Inflammatory macrophage treated with lipopolysaccharide for 4 hours (primary cell): ENCODE measurements around the gene MAN1C1.
"Not testable (repeated sequence)": the region's sequence is repeated elsewhere in the genome, so short reads cannot be mapped to it uniquely, and the experiment has no call there.

Source experiments
- DNase-seq: peaks from one replicate; pipeline ENCODE4 v3.0.0-alpha.2; 2020

Gene MAN1C1

DNA sequence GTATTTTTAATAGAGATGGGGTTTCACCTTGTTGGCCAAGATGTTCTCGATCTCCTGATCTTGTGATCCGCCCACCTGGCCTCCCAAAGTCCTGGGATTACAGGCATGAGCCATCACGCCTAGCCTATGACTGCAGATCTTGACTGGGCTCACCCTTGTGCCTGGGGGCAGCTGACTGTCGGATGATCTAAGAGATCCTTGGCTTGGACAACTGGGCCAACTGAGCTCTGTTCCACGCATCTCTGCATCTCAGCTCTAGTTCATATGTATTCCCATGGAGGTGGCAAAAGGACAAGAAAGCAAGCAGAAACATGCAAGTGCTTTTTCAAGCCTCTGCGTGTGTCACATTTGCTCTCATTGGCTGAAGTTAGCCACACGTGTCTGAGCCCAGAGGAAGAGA lies 107.6 kb downstream of the MAN1C1 start:
- DNase-seq, result no peak

DNA sequence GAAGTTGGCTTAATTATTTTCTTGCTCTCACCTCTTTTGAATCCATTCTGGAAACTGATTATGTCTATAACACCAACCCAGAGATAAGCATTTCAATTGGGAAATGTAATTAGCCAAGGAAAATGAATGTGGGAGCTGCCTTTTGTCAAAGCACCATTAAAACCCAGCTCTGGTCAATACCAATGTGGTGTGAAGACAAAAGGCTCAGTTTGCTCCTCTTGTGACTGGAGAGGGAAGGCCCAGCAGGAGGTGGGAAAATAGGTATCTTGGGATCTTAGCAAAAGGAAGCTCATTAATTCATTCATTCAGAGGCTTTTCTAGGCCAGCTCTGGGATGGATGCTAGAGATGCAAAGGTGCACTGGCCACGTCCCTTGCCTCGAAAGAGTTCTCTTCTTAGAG lies 108.4 kb downstream of the MAN1C1 start:
- DNase-seq, result no peak

DNA sequence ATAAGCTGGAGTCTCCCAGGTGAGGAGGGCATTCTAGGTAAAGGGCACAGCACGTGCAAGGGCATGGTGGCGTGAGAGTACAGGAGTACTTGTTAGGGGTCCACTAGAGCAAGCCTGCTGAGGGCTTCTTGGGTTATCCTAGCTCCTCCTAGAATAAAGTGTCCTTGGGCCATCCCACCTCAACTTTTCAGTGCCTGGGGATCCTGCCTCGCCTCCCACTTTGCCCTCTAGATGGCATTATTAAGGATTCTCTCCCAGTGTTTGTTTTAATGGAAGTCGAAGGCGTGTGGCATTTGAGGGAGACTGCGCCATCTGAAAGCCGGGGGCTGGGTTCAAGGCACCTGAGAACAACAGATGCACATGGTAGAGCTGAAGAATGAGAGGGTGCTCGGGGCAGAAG lies 108.9 kb downstream of the MAN1C1 start:
- DNase-seq, result no peak

DNA sequence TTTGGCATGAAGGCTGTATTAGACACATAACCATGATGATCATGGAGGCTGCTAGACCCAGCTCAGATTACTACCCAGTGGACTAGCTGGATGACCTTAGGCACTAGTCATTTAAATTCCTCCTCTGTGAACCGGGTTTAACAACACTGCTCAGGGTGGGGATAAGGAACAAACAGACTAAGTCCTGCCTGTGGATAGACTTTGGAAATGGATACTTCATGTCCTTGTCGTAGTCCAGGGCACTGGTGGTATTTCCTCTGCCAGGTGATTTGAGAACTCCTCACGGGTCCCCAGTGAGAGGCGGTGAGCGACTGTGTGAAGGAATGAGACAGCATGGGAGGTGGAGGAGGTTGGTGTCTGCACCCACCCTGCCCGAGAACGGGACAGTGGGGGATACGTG lies 110.5 kb downstream of the MAN1C1 start:
- no peak for DNase-seq

DNA sequence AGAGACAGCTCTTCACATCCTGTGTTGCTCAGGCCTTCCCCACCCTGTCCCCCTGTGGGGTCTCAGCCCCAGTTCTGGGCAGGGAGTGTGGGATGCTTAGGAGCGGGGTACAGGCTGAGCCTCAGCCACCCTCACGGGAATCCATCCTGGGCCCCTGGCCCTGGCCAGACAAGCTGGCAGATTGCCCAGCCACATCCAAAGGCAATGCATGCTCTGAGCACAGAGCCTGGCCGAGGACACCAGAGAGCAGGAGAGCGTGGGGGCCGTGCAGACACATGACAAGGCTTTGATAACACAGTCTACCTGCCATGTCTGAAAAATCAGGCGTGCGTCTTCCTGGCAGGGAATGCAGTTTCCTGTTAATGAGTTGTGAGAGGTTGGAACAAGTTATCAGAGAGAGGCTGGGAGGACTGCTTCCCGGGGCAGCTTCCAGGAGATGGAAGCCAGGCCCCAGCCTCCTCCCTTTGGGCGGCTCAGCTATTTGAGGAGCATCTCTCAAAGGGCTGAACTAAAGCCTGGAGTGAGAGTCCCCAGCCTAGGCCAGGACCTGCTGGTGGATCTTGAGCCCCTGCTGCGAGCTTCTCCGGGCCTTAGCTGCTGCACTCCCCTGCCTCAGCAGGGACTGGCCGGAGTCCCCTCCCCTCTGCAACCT lies 111.2 kb downstream of the MAN1C1 start:
- no peak for DNase-seq

GRCh38 chr1:25728301-25728935 lies 111.8 kb downstream of the MAN1C1 start:
- DNase-seq, result no peak

- no peak for DNase-seq
Measured at GRCh38 chr1:25729045-25729444, 112.5 kb downstream of the MAN1C1 start.

- DNase-seq, result no peak
Measured at GRCh38 chr1:25729790-25730644, 113.4 kb downstream of the MAN1C1 start.

DNA sequence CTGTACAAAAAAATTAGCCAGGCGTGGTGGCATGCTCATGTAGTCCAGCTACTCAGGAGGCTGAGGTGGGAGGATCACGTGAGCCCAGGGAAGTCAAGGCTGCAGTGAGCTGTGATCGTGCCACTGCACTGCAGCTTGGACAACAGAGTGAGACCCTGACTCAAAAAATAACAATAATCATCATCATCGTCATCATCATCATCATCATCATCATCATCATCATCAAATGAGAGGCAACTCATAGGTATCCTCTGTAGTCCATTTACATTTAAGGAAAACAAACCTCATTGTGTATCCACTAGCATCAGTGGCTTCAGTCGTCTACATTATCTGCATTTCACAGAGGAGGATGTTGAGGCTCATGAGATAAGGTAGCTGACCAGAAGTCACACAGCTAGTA lies 114.6 kb downstream of the MAN1C1 start:
- no peak for DNase-seq

DNA sequence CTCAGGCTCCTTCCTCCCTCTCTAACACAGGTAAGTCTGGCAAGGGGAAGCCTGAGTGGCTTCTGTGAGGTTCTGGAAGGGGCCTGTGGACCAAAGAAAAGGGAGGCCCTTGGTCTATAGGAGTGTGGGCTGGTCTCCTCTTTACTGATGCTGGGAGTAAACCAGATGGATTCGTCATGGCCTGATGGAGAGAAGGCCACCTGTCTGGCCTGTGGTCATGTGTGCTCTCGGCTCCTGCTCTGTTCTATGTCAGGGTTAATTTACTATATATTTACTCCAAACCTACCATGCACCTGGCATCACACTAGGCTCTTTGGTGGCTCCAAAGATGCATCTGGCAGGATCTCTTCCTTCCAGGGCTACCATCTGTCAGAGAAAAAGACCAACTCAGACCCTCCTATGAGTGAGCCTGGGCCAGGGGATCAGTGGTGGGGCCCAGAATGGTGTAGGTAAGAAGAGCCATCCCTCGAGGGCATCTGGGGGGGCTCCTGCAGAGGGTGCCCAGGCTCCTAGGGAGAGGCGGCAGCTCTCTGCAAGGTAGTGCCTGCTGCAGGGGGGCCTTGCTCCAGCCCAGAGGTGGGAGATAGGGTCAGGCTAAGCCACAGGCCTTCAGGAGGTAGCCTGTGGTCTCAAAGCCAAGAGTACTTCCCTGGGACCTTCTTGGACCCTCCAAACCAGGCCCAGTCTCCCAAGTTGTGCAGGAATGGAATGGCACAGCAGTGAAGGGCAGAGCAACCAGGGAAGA lies 115.2 kb downstream of the MAN1C1 start:
- no peak for DNase-seq

DNA sequence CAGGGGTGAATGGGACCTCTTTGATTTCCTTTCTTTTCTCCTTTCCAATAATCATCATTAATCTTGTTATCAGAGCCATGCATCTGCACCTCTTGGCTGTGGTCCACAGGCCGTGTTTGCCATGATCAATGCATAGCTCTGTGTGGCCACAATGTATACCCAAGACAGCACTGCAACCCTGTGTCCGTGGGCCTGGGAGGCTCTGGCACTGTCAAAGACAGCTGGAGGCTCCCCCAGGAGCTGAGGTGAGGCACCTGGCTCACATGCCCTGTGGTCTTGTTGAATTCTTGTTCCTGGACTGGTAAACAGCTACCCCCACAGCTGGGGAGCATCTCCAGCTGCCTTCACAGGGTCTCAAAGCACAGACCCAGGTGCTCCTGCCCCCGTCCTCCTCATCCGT lies 116.2 kb downstream of the MAN1C1 start:
- no peak for DNase-seq

DNA sequence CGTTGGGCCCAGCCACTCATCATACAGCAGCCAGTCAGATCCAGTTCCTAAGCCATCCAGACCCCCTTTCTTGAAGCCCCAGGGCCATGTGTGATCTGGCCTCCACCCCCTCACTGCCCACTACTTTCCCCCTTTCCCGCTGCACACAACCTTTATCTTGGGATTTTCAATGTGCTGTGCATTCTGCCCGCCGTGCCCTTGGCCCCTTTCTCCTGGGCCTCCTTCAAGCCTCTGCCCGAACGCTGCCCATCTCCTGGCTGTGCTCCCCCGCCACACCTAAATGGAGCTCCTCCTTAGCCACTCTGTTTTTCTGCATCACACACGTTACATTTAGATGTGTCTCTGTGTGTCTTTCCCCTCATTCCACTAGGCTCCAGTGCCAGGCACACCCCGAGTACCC lies 116.7 kb downstream of the MAN1C1 start:
- DNase-seq, result no peak

- DNase-seq, result not testable (repeated sequence)
Measured at GRCh38 chr1:25734991-25735390, 118.4 kb downstream of the MAN1C1 start.

- no peak for DNase-seq
Measured at GRCh38 chr1:25735956-25736529, 119.5 kb downstream of the MAN1C1 start.

DNA sequence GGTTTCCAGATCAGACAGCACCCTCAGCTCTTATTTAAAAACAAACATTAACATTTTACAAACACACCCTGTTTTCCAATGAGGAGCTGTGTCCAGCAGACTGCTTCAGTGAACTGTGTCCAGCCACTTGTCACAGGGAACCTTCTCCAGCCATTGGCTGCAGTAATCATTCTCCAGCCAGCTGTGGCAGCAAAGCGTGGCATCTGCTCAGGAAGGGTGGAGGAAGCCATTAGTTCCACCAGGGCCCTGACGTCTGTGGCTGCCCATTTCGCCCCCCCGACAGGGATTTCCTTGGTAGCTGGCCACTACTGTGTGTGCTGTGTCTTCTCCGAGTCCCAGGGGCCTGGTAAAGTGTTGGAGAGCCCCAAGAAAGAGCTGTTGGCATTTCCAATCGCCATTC lies 120.5 kb downstream of the MAN1C1 start:
- no peak for DNase-seq

- DNase-seq, result no peak
Measured at GRCh38 chr1:25738499-25738898, 121.9 kb downstream of the MAN1C1 start.

- DNase-seq, result no peak
Measured at GRCh38 chr1:25739341-25739740, 122.8 kb downstream of the MAN1C1 start.

GRCh38 chr1:25740071-25740470 lies 123.5 kb downstream of the MAN1C1 start:
- no peak for DNase-seq

GRCh38 chr1:25742316-25742715 lies 125.7 kb downstream of the MAN1C1 start:
- no peak for DNase-seq

GRCh38 chr1:25743164-25744139 lies 126.9 kb downstream of the MAN1C1 start:
- no peak for DNase-seq

- no peak for DNase-seq
Measured at GRCh38 chr1:25744140-25744581, 127.6 kb downstream of the MAN1C1 start.
